ENCODE results near the gene SYT13. TPM values are rescaled to one million over a fixed set of nuclear protein-coding genes. Genes with fewer than 3 reads are reported as not detected.

Gene SYT13
- total and polyA plus RNA-seq, 2 donors (not counting 3 experiments of a cell fraction or from before 2014, with no cell fraction given), result not detected

DNA sequence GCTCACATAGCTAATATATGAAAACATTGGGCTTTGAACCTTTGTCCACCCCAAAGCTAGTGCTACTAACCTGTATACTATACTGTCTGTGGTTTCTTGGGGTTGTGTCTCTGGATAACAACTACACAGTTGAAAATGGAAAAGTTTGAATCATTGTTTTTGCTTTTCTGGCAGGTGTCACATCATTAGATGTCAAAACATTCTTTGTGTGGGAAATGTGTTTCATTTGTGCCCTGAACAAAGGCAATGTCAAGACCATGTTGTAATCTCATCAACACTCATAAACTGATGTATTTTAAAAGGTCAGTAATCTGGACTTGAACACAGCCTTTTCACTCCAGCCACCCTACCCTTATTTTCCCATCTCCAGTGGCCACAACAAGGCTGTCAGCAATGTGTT is 16.5 kb downstream of the SYT13 start:
- TF ChIP-seq POLR2AphosphoS5 (IDR thresholded peaks at IDR 0.05; ENCODE audit: insufficient read depth, low read depth, low read length) (no peak), MYC (IDR thresholded peaks at IDR 0.05; ENCODE audit: low read depth, low read length) (no peak), POLR2A (IDR thresholded peaks at IDR 0.05; ENCODE audit: low read depth, low read length) (no peak), JUN (IDR thresholded peaks at IDR 0.05; ENCODE audit: borderline replicate concordance, insufficient read depth, insufficient read length, low read depth) (no peak), GATA2 (IDR thresholded peaks at IDR 0.05; ENCODE audit: insufficient read depth, insufficient read length, low read depth, low read length) (no peak)
- TF ChIP-seq, protein P1, sequence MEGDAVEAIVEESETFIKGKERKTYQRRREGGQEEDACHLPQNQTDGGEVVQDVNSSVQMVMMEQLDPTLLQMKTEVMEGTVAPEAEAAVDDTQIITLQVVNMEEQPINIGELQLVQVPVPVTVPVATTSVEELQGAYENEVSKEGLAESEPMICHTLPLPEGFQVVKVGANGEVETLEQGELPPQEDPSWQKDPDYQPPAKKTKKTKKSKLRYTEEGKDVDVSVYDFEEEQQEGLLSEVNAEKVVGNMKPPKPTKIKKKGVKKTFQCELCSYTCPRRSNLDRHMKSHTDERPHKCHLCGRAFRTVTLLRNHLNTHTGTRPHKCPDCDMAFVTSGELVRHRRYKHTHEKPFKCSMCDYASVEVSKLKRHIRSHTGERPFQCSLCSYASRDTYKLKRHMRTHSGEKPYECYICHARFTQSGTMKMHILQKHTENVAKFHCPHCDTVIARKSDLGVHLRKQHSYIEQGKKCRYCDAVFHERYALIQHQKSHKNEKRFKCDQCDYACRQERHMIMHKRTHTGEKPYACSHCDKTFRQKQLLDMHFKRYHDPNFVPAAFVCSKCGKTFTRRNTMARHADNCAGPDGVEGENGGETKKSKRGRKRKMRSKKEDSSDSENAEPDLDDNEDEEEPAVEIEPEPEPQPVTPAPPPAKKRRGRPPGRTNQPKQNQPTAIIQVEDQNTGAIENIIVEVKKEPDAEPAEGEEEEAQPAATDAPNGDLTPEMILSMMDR (IDR thresholded peaks at IDR 0.05; ENCODE audit: extremely low read depth in 1 of 2, insufficient read depth in 1 of 2, low read depth in 1 of 2, low read length in 2 of 2), result no peak
- TF ChIP-seq, protein P2, sequence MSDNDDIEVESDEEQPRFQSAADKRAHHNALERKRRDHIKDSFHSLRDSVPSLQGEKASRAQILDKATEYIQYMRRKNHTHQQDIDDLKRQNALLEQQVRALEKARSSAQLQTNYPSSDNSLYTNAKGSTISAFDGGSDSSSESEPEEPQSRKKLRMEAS (IDR thresholded peaks at IDR 0.05; ENCODE audit: insufficient read depth, insufficient read length), result no peak
- Histone ChIP-seq H3K4me2 (ENCODE audit: insufficient read depth, low read length) (no peak overlapping the region), H2AFZ (ENCODE audit: low read depth, low read length) (no peak overlapping the region), H3K79me2 (ENCODE audit: control insufficient read depth, insufficient read depth, low read length) (no peaks in the 10 kb centered on the region), H3K4me3 (replicated peaks in 1 of 3; ENCODE audit: insufficient read depth in 1 of 3, low read depth in 1 of 3, low read length in 3 of 3) (no peak overlapping the region), H4K20me1 (replicated peaks; ENCODE audit: control insufficient read depth, extremely low read depth, insufficient read depth, low read length) (no peaks in the 10 kb centered on the region), H3K9ac (replicated peaks; ENCODE audit: extremely low read depth, insufficient read depth, low read length) (no peak overlapping the region), H3K36me3 (ENCODE audit: control insufficient read depth in 2 of 2, extremely low read depth in 1 of 2, insufficient read depth in 2 of 2, low read length in 2 of 2) (no peaks in the 10 kb centered on the region), H3K9me1 (replicated peaks; ENCODE audit: control insufficient read depth, extremely low read depth, insufficient read depth, low read length) (no peaks in the 10 kb centered on the region), H3K4me1 (ENCODE audit: control insufficient read depth, extremely low read depth, insufficient read depth, low read length) (peaks cover 6% of the 10 kb centered on the region), H3K9me3 (replicated peaks; ENCODE audit: control insufficient read depth, insufficient read depth, low read length) (no peaks in the 10 kb centered on the region), H3K27me3 (ENCODE audit: control insufficient read depth in 2 of 2, insufficient read depth in 2 of 2, low read length in 2 of 2) (peaks cover 2 to 3% of the 10 kb centered on the region in 2 experiments), H3K27ac (ENCODE audit: insufficient read depth, low read depth, low read length) (no peak overlapping the region)
- POLR2A ChIA-PET, result no interaction called here
- CTCF ChIA-PET, result interaction anchor here (1.2 to 1.6 kb wide), 3 partner anchors 17 to 36 kb away, joined by 3 to 6 read pairs (median 3); no protein-coding TSS in a partner anchor
- FAIRE-seq (no peak), DNase-seq (ENCODE audit: low read depth, low spot score) (no peak)
- BruUV-seq (replicated peaks), result no TSS peak
- intact Hi-C loops (cut with micrococcal nuclease) (no loop called here), dilution Hi-C loops (cut with MboI; ENCODE audit: extremely low pct_ligation_motif_present, low sequenced_read_pairs) (no loop called here)
